Stimulated activated naive CD8-positive, alpha-beta T cell treated with anti-CD3 and anti-CD28 coated beads, Interleukin-15, Interleukin-2, amounts not matched to agents 100 U/mL and 50 U/mL, for 24 hours (primary cell): ENCODE measurements around the gene USP48.
A peak's percentile ranks its signal among the peaks of the same experiment; 100 is the strongest.
"Not testable (repeated sequence)": the region's sequence is repeated elsewhere in the genome, so short reads cannot be mapped to it uniquely, and the experiment has no call there.

Source experiments
- ATAC-seq: fragments of 150-1000 bp; cut with Tn5 transposase; one replicate; pipeline ENCODE4 v1.10.0; 2021
- DNase-seq: peaks from one replicate; pipeline ENCODE4 v3.0.0; 2021

USP48 gene

GRCh38 chr1:21774835-21775549 lies 8.0 kb downstream of the USP48 start:
- ATAC-seq (no peak), DNase-seq (no peak)

- no peak for ATAC-seq
These were observed 9.4 kb downstream of the USP48 start for GRCh38 chr1:21773585-21773984.

GRCh38 chr1:21771672-21772071 lies 11.3 kb downstream of the USP48 start:
- not testable (repeated sequence) for ATAC-seq, DNase-seq

More at GRCh38 chr1:21773585-21773984, 9.4 kb downstream of the USP48 start:
- no peak for DNase-seq

DNA sequence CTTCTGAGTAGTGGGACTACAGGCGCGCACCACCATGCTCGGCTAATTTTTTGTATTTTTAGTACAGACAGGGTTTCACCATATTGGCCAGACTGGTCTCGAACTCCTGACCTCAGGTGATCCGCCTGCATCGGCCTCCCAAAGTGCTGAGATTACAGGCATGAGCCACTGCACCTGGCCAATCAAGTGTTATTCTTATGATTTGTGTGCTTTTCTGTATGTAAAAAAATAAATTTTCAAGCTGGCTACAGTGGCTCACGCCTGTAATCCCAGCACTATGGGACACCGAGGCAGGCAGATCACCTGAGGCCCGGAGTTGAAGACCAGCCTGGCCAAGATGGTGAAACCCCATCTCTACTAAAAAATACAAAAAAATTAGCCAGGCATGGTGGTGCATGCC lies 12.3 kb downstream of the USP48 start:
- ATAC-seq, DNase-seq: not testable (repeated sequence)

- DNase-seq (no peak), ATAC-seq (no peak)
These were observed 12.7 kb downstream of the USP48 start for GRCh38 chr1:21770201-21770600.

GRCh38 chr1:21767106-21767505 lies 15.8 kb downstream of the USP48 start:
- not testable (repeated sequence) for DNase-seq, ATAC-seq

DNA sequence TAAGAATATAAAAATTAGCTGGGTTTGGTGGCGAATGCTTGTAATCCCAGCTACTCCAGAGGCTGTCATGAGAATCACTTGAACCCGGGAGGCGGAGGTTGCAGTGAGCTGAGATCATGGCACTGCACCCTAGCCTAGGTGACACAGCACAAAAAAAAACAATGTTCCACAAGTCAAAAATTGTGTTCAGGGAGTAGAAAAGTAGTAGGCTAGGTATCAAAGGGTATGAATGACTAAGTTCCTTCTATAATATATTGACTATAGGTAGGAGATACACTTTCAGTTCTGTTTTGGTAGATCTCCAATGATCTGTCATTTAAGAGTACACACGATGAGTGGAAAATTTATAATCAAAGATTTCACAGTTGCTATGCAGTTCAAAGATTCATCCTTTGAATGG lies 16.7 kb downstream of the USP48 start:
- no peak for DNase-seq
- ATAC-seq, result peak; percentile 85

DNA sequence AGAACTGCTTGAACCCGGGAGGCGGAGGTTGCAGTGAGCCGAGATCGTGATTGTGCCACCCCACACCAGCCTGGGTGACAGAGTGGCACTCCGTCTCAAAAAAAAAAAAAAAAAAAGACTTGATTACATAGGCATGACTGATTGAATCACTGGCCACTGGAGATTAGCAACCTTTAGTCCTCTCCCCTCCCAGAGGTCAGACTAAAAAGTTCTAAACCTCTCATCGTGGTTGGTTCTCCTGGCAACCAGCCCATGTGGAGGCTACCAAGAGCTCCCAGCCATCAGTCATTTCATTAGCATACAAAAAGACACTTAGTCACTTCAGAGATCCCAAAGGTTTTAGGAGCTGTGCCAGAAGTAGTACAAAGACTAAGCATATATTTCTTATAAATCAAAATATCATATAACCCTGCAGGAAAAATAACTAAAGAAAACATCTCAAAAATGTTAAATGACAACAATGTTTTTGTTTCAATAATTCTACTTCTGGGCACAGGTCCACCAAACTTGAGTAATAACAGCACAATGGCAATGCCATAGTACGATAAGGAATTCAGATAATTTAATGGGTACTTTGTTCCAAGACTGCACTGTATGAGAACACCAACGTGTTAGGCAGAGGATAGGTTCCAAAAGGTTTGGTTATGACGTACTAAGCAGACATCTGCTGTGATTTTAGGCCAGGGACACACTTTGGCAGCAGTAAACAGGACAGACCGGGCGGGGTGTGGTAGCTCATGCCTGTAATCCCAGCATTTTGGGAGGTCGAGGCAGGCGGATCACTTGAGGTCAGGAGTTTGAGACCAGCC lies 18.1 kb downstream of the USP48 start:
- ATAC-seq (peak; percentile 52), DNase-seq (peak; percentile 31)

DNA sequence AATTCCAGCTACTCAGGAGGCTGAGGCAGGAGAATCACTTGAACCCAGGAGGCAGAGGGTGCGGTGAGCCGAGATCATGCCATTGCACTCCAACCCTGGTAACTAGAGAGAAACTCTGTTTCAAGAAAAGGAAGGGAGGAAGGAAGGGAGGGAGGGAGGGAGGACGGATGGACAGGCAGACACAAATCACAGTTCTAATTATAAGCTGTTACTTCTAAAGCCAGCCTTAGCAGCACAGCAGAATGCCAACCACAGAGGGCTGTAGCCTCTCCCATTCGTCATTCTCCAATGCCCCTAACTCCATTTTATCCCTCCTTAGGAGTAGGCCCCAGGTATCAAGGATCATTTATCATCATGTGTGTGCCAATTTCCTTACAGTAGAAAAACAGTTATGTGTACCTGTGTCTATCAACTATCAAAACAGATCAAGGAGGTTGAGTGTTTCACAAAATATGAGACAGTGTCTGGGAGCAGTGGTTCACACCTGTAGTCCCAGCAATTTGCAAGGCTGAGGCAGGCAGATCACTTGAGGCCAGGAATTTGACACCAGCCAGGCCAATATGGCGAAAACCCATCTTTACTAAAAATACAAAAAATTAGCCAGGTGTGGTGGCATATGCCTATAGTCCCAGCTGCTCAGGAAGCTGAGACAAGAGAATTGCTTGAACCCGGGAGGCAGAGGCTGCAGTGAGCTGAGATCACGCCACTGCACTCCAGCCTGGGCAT lies 19.1 kb downstream of the USP48 start:
- DNase-seq (no peak), ATAC-seq (no peak)

DNA sequence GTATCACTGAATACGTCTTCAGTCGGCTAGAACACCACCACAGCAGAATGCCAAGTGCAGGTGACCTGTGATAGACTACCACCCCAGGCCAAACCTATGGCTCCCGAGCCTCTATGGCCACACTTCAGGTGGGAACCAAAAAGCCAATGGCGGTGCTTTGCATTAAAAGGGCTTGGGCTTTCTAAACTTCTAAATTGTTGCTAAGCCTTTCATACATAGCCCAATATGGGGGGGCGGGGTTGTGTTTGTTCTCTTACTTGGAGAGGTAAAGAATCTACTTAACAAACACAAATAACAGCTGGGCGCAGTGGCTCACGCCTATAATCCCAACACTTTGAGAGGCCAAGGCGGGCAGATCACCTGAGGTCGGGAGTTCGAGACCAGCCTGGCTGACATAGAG lies 19.7 kb downstream of the USP48 start:
- DNase-seq (no peak), ATAC-seq (no peak)

- DNase-seq, result no peak
- ATAC-seq, result no peak
These were observed 20.9 kb downstream of the USP48 start for GRCh38 chr1:21762022-21762404.

DNA sequence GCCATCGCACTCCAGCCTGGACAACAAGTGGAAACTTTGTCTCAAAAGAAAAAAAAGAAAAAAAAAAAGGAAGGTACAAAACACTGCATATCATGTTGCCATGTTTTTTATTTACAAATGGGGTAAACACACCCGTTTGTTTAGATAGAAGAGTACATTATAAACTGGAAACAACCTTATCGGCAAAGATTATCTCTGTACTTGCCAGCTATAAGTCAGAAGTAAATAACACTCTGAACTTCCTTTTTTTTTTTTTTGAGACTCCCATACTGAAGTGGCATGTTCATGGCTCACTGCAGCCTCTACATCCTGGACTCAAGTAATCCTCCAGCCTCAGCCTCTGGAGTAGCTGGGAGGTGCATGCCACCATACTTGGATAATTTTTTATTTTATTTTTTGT lies 21.9 kb downstream of the USP48 start:
- ATAC-seq, result no peak
- DNase-seq, result no peak

- ATAC-seq (no peak), DNase-seq (no peak)
These were observed 23.1 kb downstream of the USP48 start for GRCh38 chr1:21759818-21760217.

GRCh38 chr1:21759182-21759581 lies 23.8 kb downstream of the USP48 start:
- ATAC-seq (no peak), DNase-seq (no peak)

DNA sequence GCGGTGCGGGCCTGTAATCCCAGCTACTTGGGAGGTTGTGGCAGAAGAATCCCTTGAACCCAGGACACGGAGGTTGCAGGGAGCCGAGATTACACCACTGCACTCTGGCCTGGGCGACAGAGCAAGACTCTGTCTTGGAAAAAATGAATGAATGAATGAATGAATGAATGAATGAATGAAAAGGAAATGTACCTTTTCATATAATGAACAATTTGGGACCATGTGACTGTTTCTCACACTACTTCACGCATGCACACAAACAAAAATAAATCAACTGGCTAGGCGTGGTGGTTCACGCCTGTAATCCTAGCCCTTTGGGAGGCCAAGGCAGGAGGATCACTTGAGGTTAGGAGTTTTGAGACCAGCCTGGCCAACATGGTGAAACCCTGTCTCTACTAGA lies 24.3 kb downstream of the USP48 start:
- ATAC-seq, result no peak
- DNase-seq, result no peak

DNA sequence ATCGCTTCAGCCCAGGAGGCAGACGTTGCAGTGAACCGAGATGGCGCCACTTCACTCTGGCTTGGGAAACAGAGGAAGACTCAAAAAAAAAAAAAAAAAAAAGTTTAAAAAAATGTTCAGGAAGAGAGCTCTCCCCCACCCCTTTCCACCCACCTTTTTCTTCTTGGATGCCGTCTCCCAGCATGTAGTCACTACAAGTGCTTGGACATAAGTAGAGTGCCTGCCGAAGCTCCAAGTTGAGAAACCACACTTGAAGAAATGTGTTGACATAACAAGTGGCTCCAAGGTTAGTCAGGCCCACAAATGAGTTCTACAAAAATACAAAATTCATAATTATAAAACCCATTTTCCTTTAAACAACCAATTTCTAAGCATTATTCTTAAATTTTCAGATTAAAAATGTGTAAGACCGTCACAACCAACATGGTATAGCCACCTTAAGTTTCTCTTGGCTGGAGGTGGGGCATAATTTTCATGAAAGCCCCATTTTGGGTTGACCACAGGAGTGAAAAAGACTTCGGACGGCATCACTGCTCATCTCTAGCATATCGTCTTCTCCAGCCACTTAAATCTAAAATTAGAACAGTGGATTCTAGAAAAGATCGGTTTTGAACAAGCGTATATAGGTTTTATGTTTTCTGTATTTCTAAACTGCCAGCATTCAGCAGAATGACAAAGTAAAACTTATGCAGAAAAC lies 26.4 kb downstream of the USP48 start:
- DNase-seq (no peak), ATAC-seq (no peak)

GRCh38 chr1:21755067-21755466 lies 27.9 kb downstream of the USP48 start:
- ATAC-seq, result no peak

DNA sequence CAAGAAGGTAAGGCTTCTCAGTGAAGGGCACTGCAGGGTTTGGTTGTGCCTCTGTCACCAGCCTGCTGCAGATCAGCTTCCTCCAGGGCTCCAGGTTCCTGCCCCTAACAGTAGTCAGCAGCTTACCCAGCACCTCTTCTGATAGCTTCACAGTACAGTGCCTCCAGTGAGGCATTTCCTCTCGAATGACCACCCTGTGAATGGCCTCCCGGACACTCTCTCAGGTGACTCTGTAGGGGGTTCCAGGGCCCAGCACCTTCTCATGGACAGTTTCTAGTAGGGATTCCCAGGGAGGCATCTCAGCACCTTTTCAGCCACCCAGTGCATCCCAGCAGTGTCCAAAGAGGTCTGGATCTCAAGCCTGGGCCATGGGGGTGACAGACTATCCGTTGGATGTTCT lies 28.4 kb downstream of the USP48 start:
- no peak for DNase-seq

More at GRCh38 chr1:21755067-21755466, 27.9 kb downstream of the USP48 start:
- no peak for DNase-seq

GRCh38 chr1:21752186-21752585 lies 30.8 kb downstream of the USP48 start:
- no peak for ATAC-seq

More for the DNA sequence above, 28.4 kb downstream of the USP48 start:
- ATAC-seq, result no peak

DNA sequence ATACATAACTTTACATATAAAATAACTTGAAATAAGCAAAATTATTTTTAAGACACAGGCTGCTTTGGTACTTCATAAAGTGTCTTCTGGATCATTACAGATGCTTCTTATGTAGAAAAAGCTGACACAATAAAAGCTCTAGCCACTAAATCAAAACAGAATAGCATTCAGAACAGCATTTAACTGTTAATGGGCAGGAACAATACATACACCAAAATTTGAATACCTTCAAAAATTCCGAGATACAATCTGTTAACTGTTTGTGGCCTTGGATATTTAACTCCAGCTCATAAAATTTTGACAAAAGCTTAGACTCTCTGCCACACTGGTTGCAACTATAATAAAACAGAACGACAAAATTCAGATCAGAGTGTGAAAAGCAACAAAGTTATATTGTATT lies 31.7 kb downstream of the USP48 start:
- DNase-seq, result no peak
- ATAC-seq, result no peak

More at GRCh38 chr1:21752186-21752585, 30.8 kb downstream of the USP48 start:
- DNase-seq, result no peak

GRCh38 chr1:21750841-21751240 lies 32.1 kb downstream of the USP48 start:
- ATAC-seq (no peak), DNase-seq (no peak)

DNA sequence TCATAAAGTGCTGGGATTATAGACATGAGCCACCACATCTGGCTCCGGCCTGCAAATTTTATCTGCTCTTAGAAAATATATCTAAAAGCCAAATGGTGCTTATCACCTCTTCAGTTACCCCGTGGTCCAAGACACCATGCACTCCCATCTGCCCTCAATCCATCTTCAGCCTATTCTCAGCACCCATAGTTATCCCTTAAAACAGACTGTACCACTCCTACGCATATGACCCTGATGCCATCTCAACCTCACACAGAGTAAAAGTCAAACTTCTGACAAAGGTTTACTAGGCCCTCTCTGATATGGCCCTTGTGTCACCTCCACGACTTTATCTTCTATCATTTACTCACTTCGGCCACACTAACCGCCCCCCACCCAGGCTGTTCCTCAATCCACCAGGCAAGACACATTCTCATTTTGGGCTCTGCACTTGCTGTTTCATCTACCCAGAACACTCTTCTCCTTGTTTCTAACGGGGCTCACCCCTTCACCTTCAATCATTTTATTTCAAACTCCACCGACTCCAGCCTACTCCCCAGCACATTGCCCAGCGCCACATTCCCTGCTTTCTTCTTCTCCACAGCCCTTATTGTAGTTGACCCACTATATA lies 33.0 kb downstream of the USP48 start:
- ATAC-seq (no peak), DNase-seq (no peak)
